HepG2 (cell line): Measurements from ENCODE around the gene NABP2. TPM values are rescaled to one million over a fixed set of nuclear protein-coding genes. Genes with fewer than 3 reads are reported as not detected.

Experiments
- CCAR2 ChIP-seq: fragments of 200-400 bp; formaldehyde crosslinking; optimal IDR thresholded peaks from 2 replicates; pipeline ENCODE3; 2018; ENCODE audit warnings: low read depth, mild to moderate bottlenecking, low read length, moderate library complexity
- CREB1 ChIP-seq, 2 experiments: fragments of 450-650 bp in 1 of 2; IDR thresholded peaks; 2 replicates each; pipeline ENCODE4 v1.6.1; 2016 to 2017; ENCODE audit warnings: control low read depth in 1 of 2, mild to moderate bottlenecking in 1 of 2, missing compliant biosample characterization in 1 of 2, missing genetic modification characterization in 1 of 2
- DPF2 ChIP-seq: sonication (generic); formaldehyde crosslinking; IDR thresholded peaks from 2 replicates; pipeline ENCODE4 v1.4.0; 2020; ENCODE audit warnings: mild to moderate bottlenecking, low read depth, missing genetic modification reagents, borderline replicate concordance
- FOXC1 ChIP-seq: sonication (generic); formaldehyde crosslinking; IDR thresholded peaks from 2 replicates; pipeline ENCODE4 v1.8.0; 2022; ENCODE audit warnings: mild to moderate bottlenecking, missing genetic modification reagents, borderline replicate concordance
- KDM2A ChIP-seq: sonication (generic); formaldehyde crosslinking; IDR thresholded peaks from 2 replicates; pipeline ENCODE4 v1.4.0; 2020; ENCODE audit warnings: low read depth, missing genetic modification reagents, borderline replicate concordance
- NCOR1 ChIP-seq: fragments of 200-600 bp; sonication (generic); IDR thresholded peaks from 2 replicates; pipeline ENCODE4 v1.7.0; 2017; ENCODE audit warnings: antibody characterized with exemption, low read length, borderline replicate concordance
- REL ChIP-seq: sonication (generic); formaldehyde crosslinking; conservative IDR thresholded peaks from 2 replicates; pipeline ENCODE4 v1.8.0; 2022; ENCODE audit warnings: mild to moderate bottlenecking, missing genetic modification reagents, moderate library complexity
- RELA ChIP-seq: sonication (generic); formaldehyde crosslinking; IDR thresholded peaks from 2 replicates; pipeline ENCODE4 v1.4.0; 2020; ENCODE audit warnings: missing genetic modification reagents
- SRSF1 ChIP-seq: fragments of 200-400 bp; formaldehyde crosslinking; optimal IDR thresholded peaks from 2 replicates; pipeline ENCODE3; 2017; ENCODE audit warnings: mild to moderate bottlenecking, low read depth, low read length, moderate library complexity
- TAF15 ChIP-seq: fragments of 200-400 bp; formaldehyde crosslinking; IDR thresholded peaks from one replicate; pipeline ENCODE4 v1.6.1; 2018; ENCODE audit warnings: mild to moderate bottlenecking, low read depth, low read length; ENCODE audit not compliant: poor library complexity, severe bottlenecking
- TARDBP ChIP-seq: sonication (generic); formaldehyde crosslinking; IDR thresholded peaks from 2 replicates; pipeline ENCODE4 v1.8.0; 2022; ENCODE audit warnings: mild to moderate bottlenecking, missing genetic modification reagents
- TBX3 ChIP-seq: fragments of 450-650 bp; IDR thresholded peaks from 2 replicates; pipeline ENCODE4 v1.6.1; 2017; ENCODE audit warnings: antibody characterized with exemption, mild to moderate bottlenecking, inconsistent platforms, borderline replicate concordance
- U2AF2 ChIP-seq: fragments of 200-400 bp; formaldehyde crosslinking; IDR thresholded peaks from 2 replicates; pipeline ENCODE4 v1.6.1; 2017; ENCODE audit warnings: low read depth, mild to moderate bottlenecking, low read length
- ZBTB20 ChIP-seq: sonication (generic); formaldehyde crosslinking; IDR thresholded peaks from 2 replicates; pipeline ENCODE4 v1.8.1; 2023; ENCODE audit warnings: missing genetic modification reagents, low read depth, mild to moderate bottlenecking, borderline replicate concordance
- ZKSCAN8 ChIP-seq: IDR thresholded peaks from 2 replicates; pipeline ENCODE4 v1.6.1; 2016; ENCODE audit warnings: borderline replicate concordance, missing genetic modification reagents, missing compliant biosample characterization
- ZNF24 ChIP-seq: fragments of 450-650 bp; IDR thresholded peaks from 2 replicates; pipeline ENCODE4 v1.6.1; 2017; ENCODE audit warnings: antibody characterized with exemption, mild to moderate bottlenecking
- polyA plus RNA-seq, 8 experiments: library from polyadenylated mRNA; depleted of rRNA in 3 of 8; stranded (reverse) in 7 of 8; unstranded in 1 of 8; fragments of >200 nt; fragmentation: Illumina TruSeq in 4 of 8; extraction: Trizol in 4 of 8; gene quantifications; 2 replicates each; pipeline versions ENCODE4 v1.2.1 to v1.2.3, GENCODE V29; 2011 to 2016; ENCODE audit warnings: low read depth in 4 of 8, missing spikeins in 1 of 8, mixed read lengths in 1 of 8; ENCODE audit not compliant: insufficient read depth in 1 of 8
- total RNA-seq, 5 experiments: library from RNA; depleted of rRNA; stranded (reverse); fragments of >200 nt; fragmentation: Illumina TruSeq; extraction: Trizol; gene quantifications; 2 replicates each; pipeline ENCODE4 v1.2.3, GENCODE V29; 2016; ENCODE audit warnings: low read depth in 1 of 5
- TF ChIP-seq, protein P1 (sequence below): sonication (generic); formaldehyde crosslinking; IDR thresholded peaks from 2 replicates; pipeline ENCODE4 v1.4.0; 2020; ENCODE audit warnings: missing genetic modification reagents
- TF ChIP-seq, protein P2 (sequence below): sonication (generic); formaldehyde crosslinking; IDR thresholded peaks from 2 replicates; pipeline ENCODE4 v1.8.0; 2023; ENCODE audit warnings: mild to moderate bottlenecking, missing genetic modification reagents
- TF ChIP-seq, protein P3 (sequence below): sonication (generic); formaldehyde crosslinking; IDR thresholded peaks from 2 replicates; pipeline ENCODE4 v1.4.0; 2020; ENCODE audit warnings: missing genetic modification reagents
- TF ChIP-seq, protein P4 (sequence below): sonication (generic); formaldehyde crosslinking; IDR thresholded peaks from 2 replicates; pipeline ENCODE4 v1.4.0; 2020; ENCODE audit warnings: mild to moderate bottlenecking, low read depth, missing genetic modification reagents
- TF ChIP-seq, protein P5 (sequence below): sonication (generic); formaldehyde crosslinking; IDR thresholded peaks from 2 replicates; pipeline ENCODE4 v1.5.0; 2020; ENCODE audit warnings: missing genetic modification reagents

Gene NABP2
- total and polyA plus RNA-seq, 2 of the 13 experiments (the other 11 are each of a cell fraction or from before 2014, with no cell fraction given): 33.2 to 35.5 TPM

DNA sequence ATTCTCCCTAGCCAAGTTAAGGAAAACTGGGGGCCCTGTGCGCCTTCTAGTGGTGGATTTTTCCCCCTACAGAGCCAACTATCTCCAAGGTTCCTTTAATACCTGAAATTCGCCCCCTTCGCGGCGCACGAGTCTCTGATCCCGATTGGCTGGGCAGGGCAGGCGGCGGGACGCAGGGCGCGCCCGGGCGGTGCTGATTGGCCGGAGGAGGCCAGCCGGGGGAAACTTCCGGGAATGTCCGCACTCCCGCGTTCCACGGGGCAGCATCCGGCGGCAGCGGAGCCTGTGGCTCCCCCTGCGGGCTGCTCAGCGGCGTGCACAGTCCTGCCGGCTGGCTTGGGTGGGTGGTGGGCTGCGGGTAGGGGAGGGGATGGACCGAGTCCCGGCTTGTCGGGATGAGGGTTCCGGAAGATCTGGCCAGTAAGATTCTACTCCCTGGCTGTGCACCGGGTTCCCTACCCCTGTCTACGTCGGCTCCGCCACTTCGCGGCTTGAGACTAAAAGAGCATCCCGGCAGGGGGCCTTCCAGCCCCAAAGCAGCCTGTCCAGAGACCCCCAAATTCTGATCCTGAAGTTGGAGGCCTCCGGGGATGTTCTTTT is at the start of gene NABP2 (continued):
- TF ChIP-seq ZNF24: no peak
- TF ChIP-seq, protein P1, sequence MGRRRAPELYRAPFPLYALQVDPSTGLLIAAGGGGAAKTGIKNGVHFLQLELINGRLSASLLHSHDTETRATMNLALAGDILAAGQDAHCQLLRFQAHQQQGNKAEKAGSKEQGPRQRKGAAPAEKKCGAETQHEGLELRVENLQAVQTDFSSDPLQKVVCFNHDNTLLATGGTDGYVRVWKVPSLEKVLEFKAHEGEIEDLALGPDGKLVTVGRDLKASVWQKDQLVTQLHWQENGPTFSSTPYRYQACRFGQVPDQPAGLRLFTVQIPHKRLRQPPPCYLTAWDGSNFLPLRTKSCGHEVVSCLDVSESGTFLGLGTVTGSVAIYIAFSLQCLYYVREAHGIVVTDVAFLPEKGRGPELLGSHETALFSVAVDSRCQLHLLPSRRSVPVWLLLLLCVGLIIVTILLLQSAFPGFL: no peak
- TF ChIP-seq, protein P2, sequence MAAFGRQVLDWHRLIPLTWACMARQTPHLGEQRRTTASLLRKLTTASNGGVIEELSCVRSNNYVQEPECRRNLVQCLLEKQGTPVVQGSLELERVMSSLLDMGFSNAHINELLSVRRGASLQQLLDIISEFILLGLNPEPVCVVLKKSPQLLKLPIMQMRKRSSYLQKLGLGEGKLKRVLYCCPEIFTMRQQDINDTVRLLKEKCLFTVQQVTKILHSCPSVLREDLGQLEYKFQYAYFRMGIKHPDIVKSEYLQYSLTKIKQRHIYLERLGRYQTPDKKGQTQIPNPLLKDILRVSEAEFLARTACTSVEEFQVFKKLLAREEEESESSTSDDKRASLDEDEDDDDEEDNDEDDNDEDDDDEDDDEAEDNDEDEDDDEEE (CRISPR knock-in tag): no peak
- no peak for TF ChIP-seq DPF2 (CRISPR knock-in tag)
- TF ChIP-seq TBX3: no peak
- no peak for TF ChIP-seq CCAR2
- peak; percentile 45 for TF ChIP-seq TAF15
- no peak for TF ChIP-seq ZBTB20 (CRISPR knock-in tag)
- TF ChIP-seq RELA (CRISPR knock-in tag): no peak
- TF ChIP-seq, protein P3, sequence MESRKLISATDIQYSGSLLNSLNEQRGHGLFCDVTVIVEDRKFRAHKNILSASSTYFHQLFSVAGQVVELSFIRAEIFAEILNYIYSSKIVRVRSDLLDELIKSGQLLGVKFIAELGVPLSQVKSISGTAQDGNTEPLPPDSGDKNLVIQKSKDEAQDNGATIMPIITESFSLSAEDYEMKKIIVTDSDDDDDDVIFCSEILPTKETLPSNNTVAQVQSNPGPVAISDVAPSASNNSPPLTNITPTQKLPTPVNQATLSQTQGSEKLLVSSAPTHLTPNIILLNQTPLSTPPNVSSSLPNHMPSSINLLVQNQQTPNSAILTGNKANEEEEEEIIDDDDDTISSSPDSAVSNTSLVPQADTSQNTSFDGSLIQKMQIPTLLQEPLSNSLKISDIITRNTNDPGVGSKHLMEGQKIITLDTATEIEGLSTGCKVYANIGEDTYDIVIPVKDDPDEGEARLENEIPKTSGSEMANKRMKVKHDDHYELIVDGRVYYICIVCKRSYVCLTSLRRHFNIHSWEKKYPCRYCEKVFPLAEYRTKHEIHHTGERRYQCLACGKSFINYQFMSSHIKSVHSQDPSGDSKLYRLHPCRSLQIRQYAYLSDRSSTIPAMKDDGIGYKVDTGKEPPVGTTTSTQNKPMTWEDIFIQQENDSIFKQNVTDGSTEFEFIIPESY: no peak; the same call in 1 of the 2 replicates
- TF ChIP-seq, protein P4, sequence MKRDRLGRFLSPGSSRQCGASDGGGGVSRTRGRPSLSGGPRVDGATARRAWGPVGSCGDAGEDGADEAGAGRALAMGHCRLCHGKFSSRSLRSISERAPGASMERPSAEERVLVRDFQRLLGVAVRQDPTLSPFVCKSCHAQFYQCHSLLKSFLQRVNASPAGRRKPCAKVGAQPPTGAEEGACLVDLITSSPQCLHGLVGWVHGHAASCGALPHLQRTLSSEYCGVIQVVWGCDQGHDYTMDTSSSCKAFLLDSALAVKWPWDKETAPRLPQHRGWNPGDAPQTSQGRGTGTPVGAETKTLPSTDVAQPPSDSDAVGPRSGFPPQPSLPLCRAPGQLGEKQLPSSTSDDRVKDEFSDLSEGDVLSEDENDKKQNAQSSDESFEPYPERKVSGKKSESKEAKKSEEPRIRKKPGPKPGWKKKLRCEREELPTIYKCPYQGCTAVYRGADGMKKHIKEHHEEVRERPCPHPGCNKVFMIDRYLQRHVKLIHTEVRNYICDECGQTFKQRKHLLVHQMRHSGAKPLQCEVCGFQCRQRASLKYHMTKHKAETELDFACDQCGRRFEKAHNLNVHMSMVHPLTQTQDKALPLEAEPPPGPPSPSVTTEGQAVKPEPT (CRISPR knock-in tag): no peak
- TF ChIP-seq KDM2A (CRISPR knock-in tag): peak; percentile 89; the same call in 1 of the 2 replicates
- peak; percentile 73 for TF ChIP-seq CREB1 (IDR thresholded peaks at IDR 0.05)
- peak; percentile 83 for TF ChIP-seq CREB1 (CRISPR knock-in tag; IDR thresholded peaks at IDR 0.05)
- TF ChIP-seq, protein P5, sequence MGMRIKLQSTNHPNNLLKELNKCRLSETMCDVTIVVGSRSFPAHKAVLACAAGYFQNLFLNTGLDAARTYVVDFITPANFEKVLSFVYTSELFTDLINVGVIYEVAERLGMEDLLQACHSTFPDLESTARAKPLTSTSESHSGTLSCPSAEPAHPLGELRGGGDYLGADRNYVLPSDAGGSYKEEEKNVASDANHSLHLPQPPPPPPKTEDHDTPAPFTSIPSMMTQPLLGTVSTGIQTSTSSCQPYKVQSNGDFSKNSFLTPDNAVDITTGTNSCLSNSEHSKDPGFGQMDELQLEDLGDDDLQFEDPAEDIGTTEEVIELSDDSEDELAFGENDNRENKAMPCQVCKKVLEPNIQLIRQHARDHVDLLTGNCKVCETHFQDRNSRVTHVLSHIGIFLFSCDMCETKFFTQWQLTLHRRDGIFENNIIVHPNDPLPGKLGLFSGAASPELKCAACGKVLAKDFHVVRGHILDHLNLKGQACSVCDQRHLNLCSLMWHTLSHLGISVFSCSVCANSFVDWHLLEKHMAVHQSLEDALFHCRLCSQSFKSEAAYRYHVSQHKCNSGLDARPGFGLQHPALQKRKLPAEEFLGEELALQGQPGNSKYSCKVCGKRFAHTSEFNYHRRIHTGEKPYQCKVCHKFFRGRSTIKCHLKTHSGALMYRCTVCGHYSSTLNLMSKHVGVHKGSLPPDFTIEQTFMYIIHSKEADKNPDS (CRISPR knock-in tag): no peak
- TF ChIP-seq TARDBP (CRISPR knock-in tag): peak; percentile 64; the same call in 1 of the 2 replicates
- peak; percentile 82 for TF ChIP-seq FOXC1 (CRISPR knock-in tag)
- no peak for TF ChIP-seq ZKSCAN8
- no peak for TF ChIP-seq SRSF1
- no peak for TF ChIP-seq U2AF2
- no peak for TF ChIP-seq REL
- no peak; the same call in 1 of the 2 replicates for TF ChIP-seq NCOR1
